ENCODE data around the gene BCDIN3D. TPM values are rescaled to one million over a fixed set of nuclear protein-coding genes. Genes with fewer than 3 reads are reported as not detected.

BCDIN3D gene
- total RNA-seq, 1 experiment from 2014 or later, result 3.3 TPM

DNA sequence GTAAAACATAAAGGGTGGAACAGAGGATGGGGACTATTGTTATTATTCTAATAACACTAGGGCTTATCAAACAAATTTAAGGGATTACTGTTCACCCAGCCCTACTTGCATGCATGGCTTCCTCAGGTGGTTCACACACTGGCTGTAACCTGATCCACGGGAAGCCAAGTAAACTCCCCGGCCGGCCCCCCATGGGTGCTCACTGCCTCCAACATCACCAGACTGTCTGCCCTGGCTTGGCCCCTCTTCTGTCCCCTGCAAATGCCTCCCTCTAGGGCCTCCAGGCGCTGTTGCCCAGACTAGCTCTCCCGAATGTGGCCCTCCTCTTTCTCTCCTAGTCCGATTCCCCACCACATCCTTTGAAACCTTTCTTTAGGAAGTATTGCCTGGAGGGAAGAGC, 42.2 kb upstream of the BCDIN3D start:
- Histone ChIP-seq H3K27ac (ENCODE audit: insufficient read length, low read depth, low read length) (no peak overlapping the region), H4K8ac (replicated peaks; ENCODE audit: insufficient read length, low read depth, low read length) (no peak overlapping the region), H2BK5ac (ENCODE audit: insufficient read length, low read length) (no peak overlapping the region), H3K4me2 (ENCODE audit: insufficient read depth, insufficient read length, low read length) (no peak overlapping the region), H3K9me3 (ENCODE audit: control insufficient read depth, low read depth, low read length) (no peaks in the 10 kb centered on the region), H3K23ac (ENCODE audit: insufficient read length, low read depth, low read length) (no peak overlapping the region), H3K23me2 (ENCODE audit: insufficient read length, low read depth, low read length, poor library complexity, severe bottlenecking) (no peaks in the 10 kb centered on the region), H3K56ac (ENCODE audit: insufficient read length, low read depth, low read length) (no peak overlapping the region), H2BK12ac (ENCODE audit: insufficient read length, low read depth, low read length) (no peak overlapping the region), H2AK5ac (ENCODE audit: insufficient read length, low read length) (no peak overlapping the region), H2AFZ (ENCODE audit: low read length) (no peak overlapping the region), H3T11ph (ENCODE audit: low read length) (no peak overlapping the region), H2BK120ac (ENCODE audit: low read depth, low read length, poor library complexity, severe bottlenecking) (no peak overlapping the region), H2BK15ac (ENCODE audit: low read depth, low read length) (no peak overlapping the region), H3K14ac (ENCODE audit: insufficient read depth, low read length) (no peak overlapping the region), H3K27me3 (ENCODE audit: insufficient read depth, low read length) (no peaks in the 10 kb centered on the region), H3K4ac (ENCODE audit: low read depth, low read length) (no peak overlapping the region), H3K79me1 (ENCODE audit: insufficient read depth, low read depth, low read length, poor library complexity, severe bottlenecking) (no peaks in the 10 kb centered on the region), H2BK20ac (ENCODE audit: low read depth, low read length, poor library complexity, severe bottlenecking) (no peak overlapping the region), H3K9ac (ENCODE audit: extremely low read depth, insufficient read length, low read length) (no peak overlapping the region), H4K91ac (ENCODE audit: insufficient read length, low read depth, low read length) (no peak overlapping the region), H3K18ac (ENCODE audit: insufficient read length, low read depth, low read length) (no peak overlapping the region), H4K5ac (ENCODE audit: insufficient read length, low read depth, low read length) (no peak overlapping the region), H3K4me1 (ENCODE audit: insufficient read depth, low read length) (peaks cover 6% of the 10 kb centered on the region; the same call in 1 of the 2 replicates), H3K79me2 (ENCODE audit: insufficient read depth, low read length) (no peaks in the 10 kb centered on the region), H4K20me1 (ENCODE audit: control insufficient read depth, insufficient read depth, insufficient read length) (no peaks in the 10 kb centered on the region)
- Mint-ChIP-seq H3K36me3 (ENCODE audit: insufficient read depth in 1 of 3, low read depth in 3 of 3) (no peaks in the 10 kb centered on the region), H3K27me3 (ENCODE audit: low read depth) (peaks cover 12% of the 10 kb centered on the region), H3K27ac (peak overlapping the region; percentile 39 to 81 (median 57); a peak in 3 of 7 replicates), H3K4me1 (peaks cover 57 to 64% of the 10 kb centered on the region in 2 experiments), H3K9me3 (peaks cover 4 to 5% of the 10 kb centered on the region in 2 experiments; a peak in 4 of 5 replicates), H3K4me3 (no peak overlapping the region)
- TF ChIP-seq, protein P1, sequence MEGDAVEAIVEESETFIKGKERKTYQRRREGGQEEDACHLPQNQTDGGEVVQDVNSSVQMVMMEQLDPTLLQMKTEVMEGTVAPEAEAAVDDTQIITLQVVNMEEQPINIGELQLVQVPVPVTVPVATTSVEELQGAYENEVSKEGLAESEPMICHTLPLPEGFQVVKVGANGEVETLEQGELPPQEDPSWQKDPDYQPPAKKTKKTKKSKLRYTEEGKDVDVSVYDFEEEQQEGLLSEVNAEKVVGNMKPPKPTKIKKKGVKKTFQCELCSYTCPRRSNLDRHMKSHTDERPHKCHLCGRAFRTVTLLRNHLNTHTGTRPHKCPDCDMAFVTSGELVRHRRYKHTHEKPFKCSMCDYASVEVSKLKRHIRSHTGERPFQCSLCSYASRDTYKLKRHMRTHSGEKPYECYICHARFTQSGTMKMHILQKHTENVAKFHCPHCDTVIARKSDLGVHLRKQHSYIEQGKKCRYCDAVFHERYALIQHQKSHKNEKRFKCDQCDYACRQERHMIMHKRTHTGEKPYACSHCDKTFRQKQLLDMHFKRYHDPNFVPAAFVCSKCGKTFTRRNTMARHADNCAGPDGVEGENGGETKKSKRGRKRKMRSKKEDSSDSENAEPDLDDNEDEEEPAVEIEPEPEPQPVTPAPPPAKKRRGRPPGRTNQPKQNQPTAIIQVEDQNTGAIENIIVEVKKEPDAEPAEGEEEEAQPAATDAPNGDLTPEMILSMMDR (conservative IDR thresholded peaks at IDR 0.05), result no peak
- DNase-seq, result peak; percentile 61
- no CpG with 5 or more reads among the region's 6 CpGs for WGBS (ENCODE audit: extremely low coverage, insufficient read length, low lambda C conversion rate)
